ENCODE data around the gene SPATA18. TPM values are rescaled to one million over a fixed set of nuclear protein-coding genes. Genes with fewer than 3 reads are reported as not detected.

Gene SPATA18
- total and polyA plus RNA-seq, 9 of the 15 experiments (the other 6 are each of a cell fraction or from before 2014, with no cell fraction given), result 0.09 TPM; not detected in 8

- no peak overlapping the region for H3K27ac ChIP-seq (ENCODE audit: extremely low read depth, low read depth, low read length)
- no peak for TF ChIP-seq HNRNPH1 (optimal IDR thresholded peaks at IDR 0.05; ENCODE audit: low read depth, low read length)
- no peak for TF ChIP-seq GABPA (tag; conservative IDR thresholded peaks at IDR 0.05; ENCODE audit: low read depth)
- no peak for TF ChIP-seq ARHGAP35 (IDR thresholded peaks at IDR 0.05; ENCODE audit: partially characterized antibody)
- no peak for TF ChIP-seq THAP12 (CRISPR knock-in tag; IDR thresholded peaks at IDR 0.05)
- no peaks in the 10 kb centered on the region for H3K9me1 ChIP-seq (ENCODE audit: control insufficient read depth, insufficient read depth, low read length)
- ChIA-PET CTCF (ENCODE audit: low intra/inter-chr PET ratio) (no interaction called here), POLR2A (no interaction called here)
- no peaks in the 10 kb centered on the region for H3K79me2 ChIP-seq (ENCODE audit: control insufficient read depth, insufficient read depth, low read length)
- H4K20me1 ChIP-seq (replicated peaks; ENCODE audit: control insufficient read depth, insufficient read depth, low read length), result no peaks in the 10 kb centered on the region
- no peaks in the 10 kb centered on the region for H3K9me3 ChIP-seq (replicated peaks; ENCODE audit: control insufficient read depth, insufficient read depth, low read depth, low read length)
- DNase-seq (ENCODE audit: extremely low read depth in 1 of 4, low spot score in 3 of 4), result no peak
- H3K36me3 ChIP-seq (ENCODE audit: control insufficient read depth, insufficient read depth, low read length), result no peaks in the 10 kb centered on the region
- in situ Hi-C loops (cut with MboI), result no loop called here
- FAIRE-seq, result no peak
- H3K4me2 ChIP-seq (ENCODE audit: insufficient read depth, low read length), result no peak overlapping the region
- no peak overlapping the region for H3K9ac ChIP-seq (ENCODE audit: insufficient read depth in 1 of 2, low read depth in 2 of 2, low read length in 2 of 2)
- H2AFZ ChIP-seq (ENCODE audit: low read depth, low read length), result no peak overlapping the region
- no peaks in the 10 kb centered on the region for H3K4me1 ChIP-seq (replicated peaks in 1 of 2; ENCODE audit: control insufficient read depth in 2 of 2, insufficient read depth in 2 of 2, low read length in 2 of 2)
- ATAC-seq, result no peak
- no peak overlapping the region for H3K4me3 ChIP-seq
- no TSS peak for BruUV-seq (replicated peaks)
- intact Hi-C loops (cut with micrococcal nuclease), result no loop called here
- H3K27me3 ChIP-seq (ENCODE audit: control insufficient read depth in 2 of 2, insufficient read depth in 2 of 2, low read length in 2 of 2), result no peaks in the 10 kb centered on the region
Observed at GRCh38 chr4:52102587-52102986, 51.5 kb downstream of the SPATA18 start.

- no peaks in the 10 kb centered on the region for H3K9me1 ChIP-seq (ENCODE audit: control insufficient read depth, insufficient read depth, low read length)
- no peaks in the 10 kb centered on the region for H3K27me3 ChIP-seq (ENCODE audit: control insufficient read depth in 2 of 2, insufficient read depth in 2 of 2, low read length in 2 of 2)
- POLR2A ChIA-PET, result no interaction called here
- H3K4me2 ChIP-seq (ENCODE audit: insufficient read depth, low read length), result no peak overlapping the region
- CTCF ChIA-PET (ENCODE audit: low intra/inter-chr PET ratio), result no interaction called here
- BruUV-seq (replicated peaks), result no TSS peak
- no peaks in the 10 kb centered on the region for H3K36me3 ChIP-seq (ENCODE audit: control insufficient read depth, insufficient read depth, low read length)
- H3K9me3 ChIP-seq (replicated peaks; ENCODE audit: control insufficient read depth, insufficient read depth, low read depth, low read length), result no peaks in the 10 kb centered on the region
- WGBS (ENCODE audit: insufficient coverage, low coverage, missing lambda C conversion rate), result 0% methylated on average over 1 of the region's 1 CpG
- H3K4me1 ChIP-seq (replicated peaks in 1 of 2; ENCODE audit: control insufficient read depth in 2 of 2, insufficient read depth in 2 of 2, low read length in 2 of 2), result no peaks in the 10 kb centered on the region
- no peak overlapping the region for H3K4me3 ChIP-seq
- no peaks in the 10 kb centered on the region for H4K20me1 ChIP-seq (replicated peaks; ENCODE audit: control insufficient read depth, insufficient read depth, low read length)
- intact Hi-C loops (cut with micrococcal nuclease), result no loop called here
- ATAC-seq (no peak), DNase-seq (ENCODE audit: extremely low read depth in 1 of 4, low spot score in 3 of 4) (no peak), FAIRE-seq (no peak)
- no peak for TF ChIP-seq FOXJ2 (tag; IDR thresholded peaks at IDR 0.05)
- H3K79me2 ChIP-seq (ENCODE audit: control insufficient read depth, insufficient read depth, low read length), result no peaks in the 10 kb centered on the region
- H2AFZ ChIP-seq (ENCODE audit: low read depth, low read length), result no peak overlapping the region
- in situ Hi-C loops (cut with MboI), result no loop called here
- H3K27ac ChIP-seq (ENCODE audit: extremely low read depth, low read depth, low read length), result no peak overlapping the region
- H3K9ac ChIP-seq (ENCODE audit: insufficient read depth in 1 of 2, low read depth in 2 of 2, low read length in 2 of 2), result no peak overlapping the region
Observed at GRCh38 chr4:52103319-52103718, 52.2 kb downstream of the SPATA18 start.

Data from K562 (cell line).